GM06990 (cell line): ENCODE data around the gene TRAPPC14.
A peak's percentile ranks its signal among the peaks of the same experiment; 100 is the strongest.

ENCODE experiments used
- DNase-seq: peaks from one replicate; pipeline ENCODE4 v3.0.0-alpha.2; 2011; ENCODE audit not compliant: insufficient read length; ENCODE audit errors: extremely low read depth
- H3K27me3 ChIP-seq: replicated peaks from 2 replicates; pipeline ENCODE4 v1.6.0; 2011; ENCODE audit warnings: low read length; ENCODE audit not compliant: control insufficient read depth, insufficient read depth
- H3K36me3 ChIP-seq: 2 replicates; pipeline ENCODE4 v1.5.1; 2011; ENCODE audit warnings: low read length; ENCODE audit not compliant: control insufficient read depth, insufficient read depth
- H3K4me3 ChIP-seq: replicated peaks from 2 replicates; pipeline ENCODE4 v1.5.1; 2011; ENCODE audit warnings: low read depth, mild to moderate bottlenecking, control low read depth, low read length
- CTCF ChIP-seq: IDR thresholded peaks from 2 replicates; pipeline ENCODE4 v1.5.1; 2011; ENCODE audit warnings: low read length, control low read depth, mild to moderate bottlenecking, inconsistent platforms; ENCODE audit not compliant: insufficient read depth, poor library complexity, severe bottlenecking

TRAPPC14 gene

DNA sequence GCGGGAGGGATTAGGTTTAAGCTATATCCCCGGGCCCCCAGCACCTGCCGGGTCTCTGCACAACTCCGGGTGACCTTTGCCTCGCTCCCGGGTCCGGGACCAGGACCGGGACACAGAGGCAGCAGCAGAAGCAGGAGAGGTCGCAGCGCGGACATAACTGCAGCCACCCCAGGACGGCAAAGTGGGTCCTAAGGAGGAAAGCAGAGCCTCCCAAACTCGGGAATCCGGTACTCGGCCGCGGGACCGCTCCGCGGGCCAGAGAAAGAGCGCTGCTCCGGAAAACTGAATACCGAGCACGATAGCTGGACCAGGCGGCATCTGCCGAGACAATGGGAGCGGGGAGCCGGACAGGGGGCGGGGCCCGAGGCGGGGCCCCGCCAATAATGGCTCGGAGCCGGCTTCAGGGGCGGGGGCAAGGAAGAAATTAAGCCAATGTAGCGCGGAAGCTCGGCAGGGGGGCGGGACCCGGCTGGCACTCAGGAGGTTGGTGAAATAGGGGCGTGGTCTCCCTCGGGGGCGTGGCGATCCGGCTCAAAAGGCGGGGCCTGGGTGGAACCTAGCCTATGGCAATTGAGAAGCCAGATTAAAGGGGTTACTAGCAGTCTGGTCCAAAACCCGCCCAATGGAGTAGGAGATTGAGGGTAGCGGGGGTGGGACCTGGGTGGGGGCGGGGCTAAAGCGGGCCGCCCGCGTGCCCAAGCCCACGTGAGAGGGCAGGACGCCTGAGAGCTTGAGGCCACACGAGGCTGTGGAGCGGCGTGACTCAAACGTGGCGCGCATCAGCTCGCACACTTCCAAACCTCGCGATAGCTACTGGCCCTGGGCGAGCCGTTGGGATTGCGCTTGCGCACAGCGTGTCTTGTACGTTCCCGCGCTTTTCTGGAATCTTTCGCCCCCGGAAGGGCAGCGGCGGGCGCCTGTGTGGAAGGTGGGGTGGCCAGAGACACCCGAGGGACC lies 18.8 kb upstream of the TRAPPC14 start, which contains the start of the genes GPC2 and STAG3:
Gene GPC2 (minus strand): TSS at position 337 of the 957 bp plus-strand sequence. CDS start 182 bp downstream, at position 155.
Gene STAG3 (plus strand): TSS at position 874 of the 957 bp plus-strand sequence. CDS start 2,639 bp downstream, outside the sequence.
- Histone ChIP-seq H3K4me3 (peak within 1 kb of the TSS; percentile 63), H3K36me3 (no peaks in the 10 kb centered on the region), H3K27me3 (no peaks in the 10 kb centered on the region)
- DNase-seq: peak; percentile 99
- no peak for TF ChIP-seq CTCF

- no peak for TF ChIP-seq CTCF
- H3K4me3 ChIP-seq: peak overlapping the region; percentile 63
- DNase-seq: no peak
- H3K27me3 ChIP-seq: no peaks in the 10 kb centered on the region
- H3K36me3 ChIP-seq: no peaks in the 10 kb centered on the region
Measured at GRCh38 chr7:100176096-100177044, 17.8 kb upstream of the TRAPPC14 start.

- no peak for DNase-seq
- Histone ChIP-seq H3K36me3 (no peaks in the 10 kb centered on the region), H3K4me3 (no peak overlapping the region), H3K27me3 (no peaks in the 10 kb centered on the region; the same call in 1 of the 2 replicates)
- no peak for TF ChIP-seq CTCF
Measured at GRCh38 chr7:100175296-100175935, 16.9 kb upstream of the TRAPPC14 start.

DNA sequence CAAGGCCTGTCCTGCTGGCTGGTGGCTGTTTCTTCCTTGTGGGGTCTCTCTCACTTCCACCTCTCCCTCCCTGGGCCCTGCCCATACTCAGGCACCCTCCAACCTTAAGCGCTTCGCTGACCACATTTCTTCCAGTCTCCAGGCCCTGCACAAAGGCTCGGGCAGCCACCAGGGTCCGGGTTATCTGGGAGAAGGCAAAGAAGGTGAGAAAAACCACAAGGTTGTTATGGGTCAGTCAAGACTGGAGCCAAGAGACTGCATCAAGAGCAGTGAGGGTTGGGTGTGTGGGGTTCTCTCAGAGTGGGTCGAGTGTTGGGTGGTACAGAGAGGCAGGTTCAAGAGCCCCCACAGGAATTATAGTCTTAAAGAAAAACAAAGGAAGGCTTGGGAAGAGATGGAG lies 16.1 kb upstream of the TRAPPC14 start:
- Histone ChIP-seq H3K36me3 (no peaks in the 10 kb centered on the region), H3K27me3 (no peaks in the 10 kb centered on the region; the same call in 1 of the 2 replicates), H3K4me3 (no peak overlapping the region)
- no peak for DNase-seq
- TF ChIP-seq CTCF: no peak

DNA sequence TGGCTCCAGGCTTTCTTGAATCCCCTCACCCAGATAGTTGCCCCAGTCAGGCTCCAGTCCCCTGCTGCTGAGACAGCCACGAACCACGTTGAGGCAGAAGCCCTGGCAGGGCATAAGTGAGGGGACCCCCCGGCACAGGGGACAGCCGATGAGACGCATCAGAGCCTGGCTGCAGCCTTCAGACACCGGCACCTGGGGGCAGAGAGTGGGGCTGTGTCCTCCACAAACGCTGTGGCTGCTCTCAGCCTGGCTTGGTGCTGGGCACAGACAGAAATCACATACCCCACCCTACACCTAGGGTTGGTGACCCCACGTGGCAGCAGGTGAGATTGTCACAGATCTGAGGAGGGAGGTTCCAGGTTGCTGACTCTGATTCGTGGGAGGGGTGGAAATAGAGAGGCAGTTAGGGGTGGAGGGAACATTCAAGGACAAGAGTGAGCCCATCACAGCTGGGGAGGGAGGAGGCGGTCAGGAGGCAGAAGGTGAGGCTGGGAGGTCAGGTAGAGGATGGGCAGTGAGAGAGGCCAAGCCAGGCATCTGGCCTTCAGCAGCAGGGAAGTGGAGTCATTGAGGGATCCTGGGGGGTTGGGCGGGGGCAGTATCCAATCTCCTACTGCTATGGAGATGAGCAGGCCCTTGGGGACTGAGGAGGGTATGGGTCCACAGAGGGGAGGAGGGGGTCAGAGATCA lies 15.4 kb upstream of the TRAPPC14 start:
- Histone ChIP-seq H3K4me3 (no peak overlapping the region), H3K36me3 (no peaks in the 10 kb centered on the region), H3K27me3 (no peaks in the 10 kb centered on the region; the same call in 1 of the 2 replicates)
- no peak for DNase-seq
- TF ChIP-seq CTCF: no peak
